GM23338 (cell line): Measurements from ENCODE around the gene TAOK2.

Source experiments
- ZNF114 ChIP-seq: fragments of 250-450 bp; sonication (Bioruptor Pico); IDR thresholded peaks from 2 replicates; pipeline ENCODE4 v1.5.0; 2020; ENCODE audit warnings: mild to moderate bottlenecking, moderate library complexity
- TF ChIP-seq, protein P1 (sequence below), 2 experiments: fragments of 200-600 bp in 1 of 2; sonication (generic) in 1 of 2; conservative IDR thresholded peaks; 2 replicates each; pipeline versions ENCODE4 v1.5.1 to v1.6.1; 2016 to 2017; ENCODE audit warnings: antibody characterized with exemption in 2 of 2, low read depth in 2 of 2, mild to moderate bottlenecking in 2 of 2, moderate library complexity in 1 of 2

DNA sequence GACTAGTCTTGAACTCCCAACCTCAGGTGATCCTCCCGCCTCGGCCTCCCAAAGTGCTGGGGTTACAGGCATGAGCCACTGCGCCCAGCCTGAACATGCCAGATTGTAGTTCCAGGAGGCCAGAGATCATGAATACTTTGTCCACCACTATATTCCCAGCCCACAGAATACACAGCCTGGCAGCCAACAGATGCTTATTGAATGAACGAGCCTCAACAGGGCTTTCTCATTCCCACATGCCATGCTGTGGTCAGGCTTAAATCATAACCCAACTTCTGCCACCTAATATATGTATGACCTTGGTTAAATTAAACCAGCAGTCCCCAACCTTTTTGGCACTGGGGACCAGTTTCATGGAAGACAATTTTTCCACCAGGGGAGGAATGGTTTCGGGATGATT lies 14.9 kb upstream of the TAOK2 start:
- TF ChIP-seq ZNF114 = no peak
- TF ChIP-seq, protein P1, sequence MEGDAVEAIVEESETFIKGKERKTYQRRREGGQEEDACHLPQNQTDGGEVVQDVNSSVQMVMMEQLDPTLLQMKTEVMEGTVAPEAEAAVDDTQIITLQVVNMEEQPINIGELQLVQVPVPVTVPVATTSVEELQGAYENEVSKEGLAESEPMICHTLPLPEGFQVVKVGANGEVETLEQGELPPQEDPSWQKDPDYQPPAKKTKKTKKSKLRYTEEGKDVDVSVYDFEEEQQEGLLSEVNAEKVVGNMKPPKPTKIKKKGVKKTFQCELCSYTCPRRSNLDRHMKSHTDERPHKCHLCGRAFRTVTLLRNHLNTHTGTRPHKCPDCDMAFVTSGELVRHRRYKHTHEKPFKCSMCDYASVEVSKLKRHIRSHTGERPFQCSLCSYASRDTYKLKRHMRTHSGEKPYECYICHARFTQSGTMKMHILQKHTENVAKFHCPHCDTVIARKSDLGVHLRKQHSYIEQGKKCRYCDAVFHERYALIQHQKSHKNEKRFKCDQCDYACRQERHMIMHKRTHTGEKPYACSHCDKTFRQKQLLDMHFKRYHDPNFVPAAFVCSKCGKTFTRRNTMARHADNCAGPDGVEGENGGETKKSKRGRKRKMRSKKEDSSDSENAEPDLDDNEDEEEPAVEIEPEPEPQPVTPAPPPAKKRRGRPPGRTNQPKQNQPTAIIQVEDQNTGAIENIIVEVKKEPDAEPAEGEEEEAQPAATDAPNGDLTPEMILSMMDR (conservative IDR thresholded peaks at IDR 0.05; ENCODE audit: low read depth in 2 of 2) = no peak
